ENCODE results near the gene RXRG. TPM values are rescaled to one million over a fixed set of nuclear protein-coding genes. Genes with fewer than 3 reads are reported as not detected.
A peak's percentile ranks its signal among the peaks of the same experiment; 100 is the strongest.

Gene RXRG
- total and polyA plus RNA-seq, 9 of the 15 experiments (the other 6 are each of a cell fraction or from before 2014, with no cell fraction given) = not detected

DNA sequence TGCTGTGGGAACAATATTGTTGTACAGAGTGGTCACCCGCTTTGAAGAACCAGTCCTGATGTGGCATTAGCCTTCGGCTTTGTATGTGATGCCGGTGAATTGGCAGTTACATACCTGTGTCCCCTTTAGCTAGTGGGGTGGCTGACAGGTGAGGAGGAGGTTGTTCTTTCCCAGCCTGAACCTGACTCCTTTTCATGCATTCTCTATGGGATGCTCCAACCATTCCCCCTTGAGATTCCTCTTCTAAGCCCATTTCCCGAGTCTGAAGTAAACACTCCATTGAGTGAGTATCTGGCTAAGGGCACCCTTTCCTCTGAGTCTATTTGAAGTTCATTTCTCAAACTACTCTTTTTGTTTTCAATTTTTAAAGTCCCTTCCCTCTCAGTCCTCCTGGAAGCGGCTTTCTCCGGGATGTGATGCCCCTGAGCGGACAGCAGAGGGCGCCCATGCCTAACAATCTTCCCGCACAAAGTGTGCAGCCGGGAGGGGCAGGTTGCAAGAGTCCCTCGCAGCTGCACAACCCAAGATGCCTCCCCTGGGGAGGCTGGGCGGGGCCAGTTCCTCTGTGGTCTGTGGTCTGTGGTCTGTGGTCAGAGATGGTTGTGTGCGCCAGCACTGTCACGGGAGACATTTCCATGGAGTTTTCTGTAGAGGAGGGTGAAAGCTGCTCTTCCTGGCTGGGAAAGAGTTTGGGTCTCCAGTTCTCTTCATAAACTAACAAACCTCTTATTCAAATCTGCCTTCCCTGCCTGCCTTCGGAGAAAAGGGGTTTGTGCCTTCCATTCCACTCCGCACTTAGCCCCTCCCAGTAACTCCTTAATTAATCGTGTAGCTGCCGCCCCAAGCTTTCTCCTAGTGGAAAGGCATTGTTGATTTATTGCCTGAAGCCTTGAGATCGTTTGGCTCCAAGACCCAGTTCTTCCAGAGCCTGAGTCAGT is 52.0 kb downstream of the RXRG start:
- in situ Hi-C loops (cut with MboI) = loop anchor here (5.0 to 10.0 kb wide), 2 partner anchors 204 to 522 kb away; no protein-coding TSS in a partner anchor
- H3K9me3 ChIP-seq (replicated peaks; ENCODE audit: control insufficient read depth, insufficient read depth, low read depth, low read length) = no peaks in the 10 kb centered on the region
- peaks cover 4% of the 10 kb centered on the region for H3K9me1 ChIP-seq (ENCODE audit: control insufficient read depth, insufficient read depth, low read length)
- POLR2A ChIA-PET = interaction anchor here (0.6 to 1.6 kb wide), 6 partner anchors 115 to 628 kb away, joined by 3 to 4 read pairs (median 3); no protein-coding TSS in a partner anchor
- 0 out of 2 replicates have a peak overlapping the region, but pooled peaks have one; percentile 14 for H2AFZ ChIP-seq (ENCODE audit: low read depth, low read length)
- no peak overlapping the region for H3K27ac ChIP-seq (ENCODE audit: extremely low read depth, low read depth, low read length)
- FAIRE-seq (peak; percentile 98), DNase-seq (ENCODE audit: extremely low read depth in 1 of 4, low spot score in 3 of 4) (peak; percentile 90 to 98 (median 94)), ATAC-seq (peak; percentile 100)
- CTCF ChIA-PET (ENCODE audit: low intra/inter-chr PET ratio) = interaction anchor here (0.6 to 2.6 kb wide), 5 partner anchors 175 to 521 kb away, joined by 3 to 27 read pairs (median 3); partner anchors contain the start of gene ALDH9A1
- no peak overlapping the region for H3K9ac ChIP-seq (ENCODE audit: insufficient read depth in 1 of 2, low read depth in 2 of 2, low read length in 2 of 2)
- H3K4me1 ChIP-seq (replicated peaks in 1 of 2; ENCODE audit: control insufficient read depth in 2 of 2, insufficient read depth in 2 of 2, low read length in 2 of 2) = peaks cover 5 to 7% of the 10 kb centered on the region in 2 experiments; a peak in 3 of 5 replicates
- no peak overlapping the region for H3K4me3 ChIP-seq
- intact Hi-C loops (cut with micrococcal nuclease) = loop anchor here (1.0 to 5.0 kb wide), 4 partner anchors 200 to 1039 kb away; no protein-coding TSS in a partner anchor
- H3K79me2 ChIP-seq (ENCODE audit: control insufficient read depth, insufficient read depth, low read length) = no peaks in the 10 kb centered on the region
- H3K4me2 ChIP-seq (ENCODE audit: insufficient read depth, low read length) = peak overlapping the region; percentile 15; the same call in 1 of the 2 replicates
- BruUV-seq (replicated peaks) = no TSS peak
- H3K36me3 ChIP-seq (ENCODE audit: control insufficient read depth, insufficient read depth, low read length) = no peaks in the 10 kb centered on the region
- WGBS (ENCODE audit: insufficient coverage, low coverage, missing lambda C conversion rate) = 2% methylated on average over 19 of the region's 19 CpGs
- H4K20me1 ChIP-seq (replicated peaks; ENCODE audit: control insufficient read depth, insufficient read depth, low read length) = peaks cover 6% of the 10 kb centered on the region
- peaks cover 0 to 4% of the 10 kb centered on the region in 2 experiments; a peak in 1 of 5 replicates for H3K27me3 ChIP-seq (ENCODE audit: control insufficient read depth in 2 of 2, insufficient read depth in 2 of 2, low read length in 2 of 2)
- TF ChIP-seq, protein P1, sequence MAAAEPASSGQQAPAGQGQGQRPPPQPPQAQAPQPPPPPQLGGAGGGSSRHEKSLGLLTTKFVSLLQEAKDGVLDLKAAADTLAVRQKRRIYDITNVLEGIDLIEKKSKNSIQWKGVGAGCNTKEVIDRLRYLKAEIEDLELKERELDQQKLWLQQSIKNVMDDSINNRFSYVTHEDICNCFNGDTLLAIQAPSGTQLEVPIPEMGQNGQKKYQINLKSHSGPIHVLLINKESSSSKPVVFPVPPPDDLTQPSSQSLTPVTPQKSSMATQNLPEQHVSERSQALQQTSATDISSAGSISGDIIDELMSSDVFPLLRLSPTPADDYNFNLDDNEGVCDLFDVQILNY (CRISPR knock-in tag; IDR thresholded peaks at IDR 0.05) = 0 out of 2 replicates have a peak, but pooled peaks have one; percentile 26
- no peak for TF ChIP-seq SIN3A (IDR thresholded peaks at IDR 0.05; ENCODE audit: borderline replicate concordance in 2 of 2, control insufficient read depth in 1 of 2, low read depth in 2 of 2, low read length in 2 of 2)
- TF ChIP-seq, protein P2, sequence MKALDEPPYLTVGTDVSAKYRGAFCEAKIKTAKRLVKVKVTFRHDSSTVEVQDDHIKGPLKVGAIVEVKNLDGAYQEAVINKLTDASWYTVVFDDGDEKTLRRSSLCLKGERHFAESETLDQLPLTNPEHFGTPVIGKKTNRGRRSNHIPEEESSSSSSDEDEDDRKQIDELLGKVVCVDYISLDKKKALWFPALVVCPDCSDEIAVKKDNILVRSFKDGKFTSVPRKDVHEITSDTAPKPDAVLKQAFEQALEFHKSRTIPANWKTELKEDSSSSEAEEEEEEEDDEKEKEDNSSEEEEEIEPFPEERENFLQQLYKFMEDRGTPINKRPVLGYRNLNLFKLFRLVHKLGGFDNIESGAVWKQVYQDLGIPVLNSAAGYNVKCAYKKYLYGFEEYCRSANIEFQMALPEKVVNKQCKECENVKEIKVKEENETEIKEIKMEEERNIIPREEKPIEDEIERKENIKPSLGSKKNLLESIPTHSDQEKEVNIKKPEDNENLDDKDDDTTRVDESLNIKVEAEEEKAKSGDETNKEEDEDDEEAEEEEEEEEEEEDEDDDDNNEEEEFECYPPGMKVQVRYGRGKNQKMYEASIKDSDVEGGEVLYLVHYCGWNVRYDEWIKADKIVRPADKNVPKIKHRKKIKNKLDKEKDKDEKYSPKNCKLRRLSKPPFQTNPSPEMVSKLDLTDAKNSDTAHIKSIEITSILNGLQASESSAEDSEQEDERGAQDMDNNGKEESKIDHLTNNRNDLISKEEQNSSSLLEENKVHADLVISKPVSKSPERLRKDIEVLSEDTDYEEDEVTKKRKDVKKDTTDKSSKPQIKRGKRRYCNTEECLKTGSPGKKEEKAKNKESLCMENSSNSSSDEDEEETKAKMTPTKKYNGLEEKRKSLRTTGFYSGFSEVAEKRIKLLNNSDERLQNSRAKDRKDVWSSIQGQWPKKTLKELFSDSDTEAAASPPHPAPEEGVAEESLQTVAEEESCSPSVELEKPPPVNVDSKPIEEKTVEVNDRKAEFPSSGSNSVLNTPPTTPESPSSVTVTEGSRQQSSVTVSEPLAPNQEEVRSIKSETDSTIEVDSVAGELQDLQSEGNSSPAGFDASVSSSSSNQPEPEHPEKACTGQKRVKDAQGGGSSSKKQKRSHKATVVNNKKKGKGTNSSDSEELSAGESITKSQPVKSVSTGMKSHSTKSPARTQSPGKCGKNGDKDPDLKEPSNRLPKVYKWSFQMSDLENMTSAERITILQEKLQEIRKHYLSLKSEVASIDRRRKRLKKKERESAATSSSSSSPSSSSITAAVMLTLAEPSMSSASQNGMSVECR (CRISPR knock-in tag; IDR thresholded peaks at IDR 0.05) = no peak
- TF ChIP-seq CBFA2T3 (IDR thresholded peaks at IDR 0.05) = peak; percentile 63; the same call in 1 of the 2 replicates
- TF ChIP-seq ZBTB1 (CRISPR knock-in tag; IDR thresholded peaks at IDR 0.05; ENCODE audit: borderline replicate concordance, low read depth) = peak; percentile 88
- no peak for TF ChIP-seq SIN3B (IDR thresholded peaks at IDR 0.05; ENCODE audit: low read depth)
- TF ChIP-seq TBP (optimal IDR thresholded peaks at IDR 0.05; ENCODE audit: low read depth, low read length) = no peak
